Fibroblast of skin of left quadriceps (primary cell): ENCODE measurements around the gene MYD88.
A peak's percentile ranks its signal among the peaks of the same experiment; 100 is the strongest.
"Not testable (repeated sequence)": the region's sequence is repeated elsewhere in the genome, so short reads cannot be mapped to it uniquely, and the experiment has no call there.

ENCODE experiments used
- DNase-seq, 2 experiments: peaks; one replicate each; pipeline ENCODE4 v3.0.0-alpha.2; 2013; ENCODE audit warnings: low read depth in 2 of 2

MYD88 gene

DNA sequence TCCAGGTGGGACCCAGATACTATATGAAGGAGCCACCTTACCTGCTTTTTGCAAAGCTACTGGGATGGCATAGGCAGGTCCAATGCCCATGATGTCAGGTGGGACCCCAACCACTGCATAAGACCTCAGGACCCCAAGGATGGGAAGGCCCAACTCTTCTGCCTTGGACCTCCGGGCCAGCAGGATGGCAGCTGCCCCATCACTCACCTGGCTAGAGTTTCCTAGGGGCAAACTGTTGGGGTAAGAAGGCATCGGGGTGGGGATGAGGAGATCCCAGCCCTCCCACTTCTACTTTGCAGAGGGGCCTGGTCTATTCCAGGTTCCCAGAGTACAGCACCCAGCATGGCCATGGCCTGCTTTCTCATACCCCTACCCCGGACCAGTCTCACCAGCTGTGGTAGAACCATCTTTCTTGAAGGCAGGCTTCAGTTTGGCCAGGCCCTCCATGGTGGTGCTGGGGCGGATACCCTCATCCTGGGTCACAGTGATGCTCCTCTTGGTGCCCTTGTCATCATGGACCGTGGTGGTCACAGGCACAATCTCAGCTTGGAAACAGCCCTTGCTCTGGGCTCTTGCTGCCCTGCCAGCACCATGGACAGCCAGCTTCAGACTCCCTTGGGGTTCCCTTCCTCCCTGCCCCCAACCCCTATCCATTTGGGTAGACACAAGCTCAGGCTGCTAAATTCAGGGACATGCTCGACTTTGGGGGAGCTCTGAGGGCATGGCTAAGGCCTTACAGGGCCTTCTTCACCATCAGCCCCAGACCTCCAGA lies 12.2 kb upstream of the MYD88 start:
- DNase-seq: no peak

GRCh38 chr3:38127611-38128302 lies 10.7 kb upstream of the MYD88 start:
- no peak for DNase-seq

DNA sequence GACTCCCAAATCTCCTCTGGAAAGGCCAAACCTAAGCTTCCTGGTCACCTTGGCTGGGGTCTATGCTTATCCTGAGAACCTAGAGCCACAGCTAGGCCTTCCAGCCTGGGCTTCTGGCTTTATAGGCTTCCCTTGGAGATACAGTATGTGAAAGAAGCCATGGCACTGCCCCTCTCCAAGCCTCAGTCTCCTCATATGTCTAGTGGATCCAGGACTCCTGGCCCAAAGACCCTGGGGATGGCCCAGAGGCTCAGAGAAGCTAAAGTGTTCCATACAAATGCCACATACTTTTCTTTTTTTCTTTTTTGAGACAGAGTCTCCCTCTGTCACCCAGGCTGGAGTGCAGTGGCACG lies 10.2 kb upstream of the MYD88 start:
- no peak for DNase-seq

- DNase-seq: no peak
Observed at GRCh38 chr3:38129058-38129457, 9.4 kb upstream of the MYD88 start.

DNA sequence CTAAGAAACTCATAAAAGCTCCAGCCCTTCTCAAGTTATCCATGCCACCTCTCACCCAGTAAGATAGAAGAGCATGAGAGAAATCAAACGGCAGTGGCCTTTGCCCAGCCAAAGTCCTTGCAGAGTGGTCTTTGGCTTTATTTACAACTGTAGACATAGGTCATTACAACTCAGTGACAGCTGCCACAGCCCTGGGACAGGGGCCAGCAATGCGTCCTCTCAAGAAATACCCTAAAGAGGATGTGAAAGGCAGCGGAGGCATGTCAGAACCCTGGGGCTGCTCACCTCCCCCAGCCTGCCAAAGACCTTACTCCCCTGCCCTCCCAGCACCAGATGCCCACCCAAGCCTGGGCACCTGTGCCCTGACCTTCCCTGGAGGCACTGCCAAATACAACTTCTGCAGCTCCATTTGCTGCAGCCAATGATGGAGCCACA lies 7.8 kb upstream of the MYD88 start:
- no peak for DNase-seq

DNA sequence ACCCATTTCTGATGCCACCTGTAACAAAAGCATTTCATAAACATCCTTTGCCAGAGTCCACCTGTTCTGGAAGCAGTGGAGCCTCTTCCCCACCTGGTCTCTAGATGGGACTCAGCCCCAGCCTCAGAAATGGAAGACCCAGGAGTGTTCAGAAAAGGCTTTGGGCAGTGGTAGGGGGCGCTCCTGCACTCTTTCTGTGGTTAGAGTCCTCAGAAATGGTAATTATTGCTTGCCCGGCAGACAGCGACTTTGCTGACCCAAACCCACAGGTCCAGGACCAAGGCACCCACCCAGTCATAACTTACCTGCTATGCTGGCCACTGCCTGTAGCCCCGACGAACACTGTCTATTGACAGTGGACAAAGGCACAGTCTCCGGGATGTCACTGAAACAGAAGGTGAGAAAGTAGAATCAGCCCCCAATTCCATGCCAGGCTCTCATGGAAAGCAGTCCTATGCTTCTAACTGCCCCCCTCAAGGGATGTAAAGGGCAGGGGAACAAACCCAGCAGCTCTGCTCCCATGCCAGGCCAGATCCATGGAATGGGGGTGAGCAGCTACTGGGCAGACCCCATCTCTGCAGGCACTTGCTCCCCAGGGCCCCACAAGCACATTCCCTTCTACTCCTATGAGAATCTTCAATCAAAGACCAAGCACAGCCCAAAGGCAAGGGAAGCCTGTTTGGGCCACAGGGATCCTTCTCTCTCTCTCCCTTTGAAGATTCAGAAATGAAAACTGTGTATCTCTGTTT lies 6.7 kb upstream of the MYD88 start:
- no peak for DNase-seq

DNA sequence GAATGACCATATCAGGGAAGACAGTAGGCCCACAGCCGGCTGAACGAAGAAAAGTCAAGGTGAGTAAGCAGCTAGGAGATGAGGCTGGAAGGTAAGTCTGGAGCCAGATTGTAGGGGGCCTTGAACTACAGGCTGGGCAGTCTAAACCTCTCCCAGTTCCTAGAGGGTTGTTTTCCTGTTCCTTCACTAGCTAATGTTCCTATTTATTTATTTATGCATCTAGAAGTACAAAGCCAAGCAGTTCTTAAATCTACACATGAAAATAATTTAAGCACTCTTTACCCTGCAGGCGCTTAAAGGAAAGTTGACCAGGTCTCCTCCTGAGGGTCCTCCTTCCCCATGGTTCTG lies 5.3 kb upstream of the MYD88 start:
- no peak for DNase-seq

DNA sequence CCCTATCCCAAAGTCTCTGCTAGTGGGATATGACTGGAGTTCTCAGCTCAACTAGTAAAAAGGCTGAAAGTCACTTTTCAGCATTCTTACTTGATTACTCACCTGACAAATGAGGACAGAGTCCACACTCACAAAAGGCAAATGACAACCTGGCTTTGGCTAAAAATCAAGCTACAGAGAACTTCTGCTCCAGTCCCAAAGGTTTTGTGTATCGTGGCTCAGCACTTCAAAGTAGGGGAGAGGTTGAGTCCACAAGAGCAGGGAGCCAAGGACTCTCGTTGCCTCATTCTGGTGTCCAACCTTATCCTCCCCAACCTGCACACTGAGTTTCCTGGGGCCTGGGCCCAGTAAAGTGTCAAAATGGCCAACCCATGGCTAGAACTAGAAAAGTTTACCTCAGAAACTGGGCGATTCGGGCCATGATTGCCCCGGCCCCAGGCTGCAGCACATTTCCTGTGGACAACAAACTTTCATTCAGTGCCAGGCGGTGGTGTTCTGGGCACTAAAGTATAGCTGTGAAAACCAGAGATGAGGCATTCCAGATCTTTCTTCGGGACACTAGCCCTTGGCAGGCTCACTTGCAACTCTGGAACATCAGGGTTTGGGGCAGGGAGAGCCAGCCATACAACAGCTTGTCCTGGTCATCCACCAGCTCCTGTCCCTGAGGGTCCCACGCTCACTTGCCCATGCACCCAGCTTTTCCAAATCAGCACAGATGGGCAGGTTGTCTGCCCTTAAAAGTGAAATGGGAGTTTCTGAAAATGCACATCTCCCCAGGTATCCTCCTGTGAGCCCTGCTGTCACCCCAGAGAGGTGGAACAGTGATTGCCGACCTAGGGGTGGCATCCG lies 4.7 kb upstream of the MYD88 start:
- no peak for DNase-seq

- DNase-seq: not testable (repeated sequence)
Observed at GRCh38 chr3:38134517-38135143, 3.8 kb upstream of the MYD88 start.

GRCh38 chr3:38135621-38136277 lies 2.7 kb upstream of the MYD88 start:
- DNase-seq: not testable (repeated sequence)

DNA sequence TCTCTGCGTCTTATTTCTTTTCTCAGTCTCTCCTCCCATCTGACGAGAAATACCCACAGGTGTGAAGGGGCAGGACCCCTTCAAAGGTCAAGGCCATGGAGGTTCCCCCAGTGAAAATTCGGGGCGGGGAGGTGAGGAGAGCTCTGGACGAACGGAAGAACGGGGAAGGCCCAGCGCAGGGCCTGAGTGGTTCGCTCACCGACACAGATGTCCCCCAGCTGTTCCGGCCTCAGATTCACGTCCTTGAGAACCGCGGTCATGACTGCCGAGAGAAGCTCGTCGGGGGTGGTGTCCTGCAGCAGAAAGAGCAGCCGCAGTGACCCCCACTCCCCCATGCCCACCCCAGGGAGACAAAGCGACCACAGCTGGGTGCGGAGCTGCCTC lies 2.1 kb upstream of the MYD88 start:
- no peak for DNase-seq

DNA sequence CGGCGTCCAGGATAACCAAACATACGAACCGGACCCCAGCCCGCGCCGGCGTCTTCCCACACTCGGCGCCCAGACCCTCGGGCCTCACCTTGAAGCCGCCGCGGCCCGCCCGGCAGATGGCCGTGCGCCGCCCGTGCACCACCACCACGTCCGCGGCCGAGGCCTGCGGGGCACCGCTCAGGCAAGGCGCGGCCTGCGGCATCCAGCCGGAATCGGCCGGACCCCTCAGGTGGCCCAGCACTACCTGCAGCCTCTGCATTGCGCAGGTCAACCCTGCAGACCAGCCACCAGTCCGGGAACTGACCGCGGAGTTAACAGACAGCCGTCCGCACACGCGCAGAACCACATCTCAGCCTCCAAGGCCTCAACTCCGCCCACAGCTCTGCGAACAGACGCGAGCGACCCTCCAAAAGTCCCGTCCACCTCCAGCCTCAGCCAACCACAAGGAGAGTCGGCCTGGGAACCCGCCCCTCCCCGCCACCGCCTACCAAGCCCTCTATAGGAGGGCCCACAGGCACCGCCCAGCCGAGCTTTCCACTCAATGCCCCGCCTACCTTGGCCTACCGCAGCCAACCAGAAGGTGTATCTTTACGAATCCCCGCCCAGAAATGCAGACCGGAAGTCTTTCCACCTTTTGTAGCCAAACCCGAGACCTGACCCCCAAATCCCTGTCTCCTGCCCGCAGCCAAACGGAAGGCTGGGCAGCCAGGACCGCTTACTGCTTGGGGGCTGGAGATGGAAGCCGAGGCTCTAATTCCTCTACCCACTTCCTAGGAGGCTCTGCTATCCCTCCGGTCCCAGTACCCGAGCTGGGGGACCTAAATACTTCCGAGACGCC lies 1.5 kb upstream of the MYD88 start, which contains the start of gene ACAA1:
Gene ACAA1, minus strand, starts transcription at position 351 of the 838 bp plus-strand sequence. Its CDS starts 92 bp downstream, at position 259.
- peak; percentile 96 for DNase-seq

GRCh38 chr3:38137615-38138348 lies 679 bp upstream of the MYD88 start:
- DNase-seq: no peak

DNA sequence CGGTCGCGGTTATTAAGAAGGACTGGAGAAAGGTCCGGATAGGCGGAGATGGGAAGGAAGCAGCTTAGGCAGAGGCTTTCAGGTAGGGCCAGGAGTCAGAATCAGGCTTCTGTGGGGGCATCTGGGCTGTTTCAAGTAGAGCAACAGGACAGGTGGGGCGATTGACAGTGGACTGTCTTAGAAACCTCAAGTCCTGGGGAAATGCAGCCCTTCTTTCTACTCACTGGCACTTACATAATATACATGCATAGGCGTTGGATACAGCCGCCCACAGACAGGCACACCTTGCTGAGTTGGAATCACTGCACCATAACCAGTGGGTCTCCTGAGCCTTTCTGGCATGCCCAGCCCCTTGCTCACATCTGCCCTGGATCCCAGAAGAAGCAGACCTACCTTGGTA lies 730 bp downstream of the MYD88 start:
- DNase-seq: no peak

- no peak for DNase-seq
Observed at GRCh38 chr3:38139652-38140051, 1.2 kb downstream of the MYD88 start.

GRCh38 chr3:38140326-38141172 lies 2.1 kb downstream of the MYD88 start:
- DNase-seq: no peak

- DNase-seq: no peak
Observed at GRCh38 chr3:38141173-38141951, 2.9 kb downstream of the MYD88 start.

GRCh38 chr3:38141952-38142273 lies 3.5 kb downstream of the MYD88 start:
- no peak for DNase-seq
